Measurements from ENCODE around the gene THBS2. TPM values are rescaled to one million over a fixed set of nuclear protein-coding genes. Genes with fewer than 3 reads are reported as not detected.

Gene THBS2
- total and polyA plus RNA-seq, 4 experiments from 2014 or later, result 0.09 to 0.14 TPM; not detected in 2

DNA sequence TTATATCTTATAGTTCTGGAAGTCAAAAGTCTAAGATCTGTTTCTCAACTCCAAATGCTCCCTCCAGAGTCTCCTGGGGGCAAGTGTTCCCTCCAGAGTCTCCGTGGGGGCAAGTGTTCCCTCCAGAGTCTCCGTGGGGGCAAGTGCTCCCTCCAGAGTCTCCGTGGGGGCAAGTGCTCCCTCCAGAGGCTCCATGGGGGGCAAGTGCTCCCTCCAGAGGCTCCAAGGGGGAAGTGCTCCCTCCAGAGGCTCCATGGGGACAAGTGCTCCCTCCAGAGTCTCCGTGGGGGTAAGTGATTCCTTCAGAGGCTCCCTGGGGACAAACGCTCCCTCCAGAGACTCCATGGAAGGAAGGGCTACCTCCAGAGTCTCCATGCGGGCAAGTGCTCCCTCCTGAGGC is 34.0 kb upstream of the THBS2 start:
- ChIA-PET POLR2A (ENCODE audit: partially characterized antibody) (no interaction called here), CTCF (ENCODE audit: partially characterized antibody) (no interaction called here)
- Histone ChIP-seq H3K27me3 (ENCODE audit: insufficient read depth, low read length) (no peaks in the 10 kb centered on the region), H3K27ac (ENCODE audit: low read depth, low read length) (no peak overlapping the region), H3K9me3 (ENCODE audit: control insufficient read depth in 1 of 2, low read length in 2 of 2) (no peaks in the 10 kb centered on the region), H3K4me3 (ENCODE audit: low read length in 2 of 2) (no peak overlapping the region), H3K36me3 (ENCODE audit: insufficient read depth, low read length) (no peaks in the 10 kb centered on the region), H3K4me1 (ENCODE audit: insufficient read depth, low read length) (no peaks in the 10 kb centered on the region)
- Mint-ChIP-seq H3K4me3 (no peak overlapping the region), H3K27me3 (peaks cover 4 to 7% of the 10 kb centered on the region in 2 donors), H3K36me3 (no peaks in the 10 kb centered on the region), H3K9me3 (peaks cover 0 to 2% (median 0%) of the 10 kb centered on the region in 8 donors), H3K27ac (no peak overlapping the region), H3K4me1 (no peaks in the 10 kb centered on the region)
- DNase-seq, result no peak
- intact Hi-C loops (cut with micrococcal nuclease), result no loop called here

GRCh38 chr6:169286961-169287360 is 33.3 kb upstream of the THBS2 start:
- no peaks in the 10 kb centered on the region for H3K4me1 Mint-ChIP-seq
- peaks cover 7% of the 10 kb centered on the region in 2 donors for H3K27me3 Mint-ChIP-seq
- H3K27ac Mint-ChIP-seq, result no peak overlapping the region

DNA sequence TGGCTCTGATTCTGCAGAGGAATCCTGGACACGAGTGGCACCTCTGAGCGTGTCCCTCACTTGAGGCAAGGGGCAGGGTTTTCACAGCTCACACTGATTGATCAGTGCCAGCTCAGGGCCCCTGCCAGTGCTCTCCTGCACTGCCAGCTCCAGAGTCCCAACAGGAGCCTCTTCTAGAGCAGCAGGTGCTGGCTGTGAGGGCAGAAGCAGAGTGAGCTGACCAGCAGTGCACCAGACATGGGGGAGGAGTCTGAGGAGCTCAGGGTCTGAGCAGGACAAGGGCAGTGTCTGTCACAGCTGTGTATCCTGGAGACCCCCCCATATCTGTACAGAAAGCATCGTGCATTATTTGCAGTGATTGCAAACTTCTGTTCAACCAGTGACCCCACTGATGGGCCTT is 31.5 kb upstream of the THBS2 start:
- Mint-ChIP-seq H3K4me3 (no peak overlapping the region), H3K27ac (no peak overlapping the region), H3K36me3 (no peaks in the 10 kb centered on the region), H3K4me1 (no peaks in the 10 kb centered on the region), H3K9me3 (peaks cover 0 to 2% (median 0%) of the 10 kb centered on the region in 8 donors), H3K27me3 (peaks cover 5 to 10% of the 10 kb centered on the region in 2 donors)
- DNase-seq, result no peak
- POLR2A ChIA-PET (ENCODE audit: partially characterized antibody), result no interaction called here
- CTCF ChIA-PET (ENCODE audit: partially characterized antibody), result no interaction called here
- H3K36me3 ChIP-seq (ENCODE audit: insufficient read depth, low read length), result no peaks in the 10 kb centered on the region
- no peaks in the 10 kb centered on the region for H3K27me3 ChIP-seq (ENCODE audit: insufficient read depth, low read length)
- intact Hi-C loops (cut with micrococcal nuclease), result no loop called here
- H3K9me3 ChIP-seq (ENCODE audit: control insufficient read depth in 1 of 2, low read length in 2 of 2), result no peaks in the 10 kb centered on the region
- H3K4me3 ChIP-seq (ENCODE audit: low read length in 2 of 2), result no peak overlapping the region
- H3K27ac ChIP-seq (ENCODE audit: low read depth, low read length), result no peak overlapping the region
- no peaks in the 10 kb centered on the region for H3K4me1 ChIP-seq (ENCODE audit: insufficient read depth, low read length)

More at GRCh38 chr6:169286961-169287360, 33.3 kb upstream of the THBS2 start:
- intact Hi-C loops (cut with micrococcal nuclease), result no loop called here
- Mint-ChIP-seq H3K36me3 (no peaks in the 10 kb centered on the region), H3K9me3 (peaks cover 0 to 2% (median 0%) of the 10 kb centered on the region in 8 donors), H3K4me3 (no peak overlapping the region)
- no peaks in the 10 kb centered on the region for H3K27me3 ChIP-seq (ENCODE audit: insufficient read depth, low read length)
- no peaks in the 10 kb centered on the region for H3K4me1 ChIP-seq (ENCODE audit: insufficient read depth, low read length)
- H3K27ac ChIP-seq (ENCODE audit: low read depth, low read length), result no peak overlapping the region
- POLR2A ChIA-PET (ENCODE audit: partially characterized antibody), result no interaction called here
- H3K9me3 ChIP-seq (ENCODE audit: control insufficient read depth in 1 of 2, low read length in 2 of 2), result no peaks in the 10 kb centered on the region
- no peaks in the 10 kb centered on the region for H3K36me3 ChIP-seq (ENCODE audit: insufficient read depth, low read length)
- H3K4me3 ChIP-seq (ENCODE audit: low read length in 2 of 2), result no peak overlapping the region
- CTCF ChIA-PET (ENCODE audit: partially characterized antibody), result no interaction called here
- DNase-seq, result no peak

DNA sequence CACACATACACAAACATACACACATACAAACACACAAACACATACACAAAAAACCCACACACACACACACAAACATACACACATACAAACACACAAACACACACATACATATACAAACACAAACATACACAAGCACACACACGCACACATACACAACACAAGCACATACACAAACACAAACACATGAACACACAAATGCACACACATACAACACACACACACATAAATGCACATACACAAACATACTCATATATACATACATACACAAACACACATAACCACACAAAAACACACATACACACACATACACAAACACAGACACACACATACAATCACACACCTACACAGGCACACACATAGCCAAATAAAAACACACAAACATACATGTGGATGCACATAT is 30.3 kb upstream of the THBS2 start:
- ChIA-PET CTCF (ENCODE audit: partially characterized antibody) (no interaction called here), POLR2A (ENCODE audit: partially characterized antibody) (no interaction called here)
- Histone ChIP-seq H3K9me3 (ENCODE audit: control insufficient read depth in 1 of 2, low read length in 2 of 2) (no peaks in the 10 kb centered on the region), H3K4me1 (ENCODE audit: insufficient read depth, low read length) (no peaks in the 10 kb centered on the region), H3K27me3 (ENCODE audit: insufficient read depth, low read length) (no peaks in the 10 kb centered on the region), H3K4me3 (ENCODE audit: low read length in 2 of 2) (no peak overlapping the region), H3K36me3 (ENCODE audit: insufficient read depth, low read length) (no peaks in the 10 kb centered on the region), H3K27ac (ENCODE audit: low read depth, low read length) (no peak overlapping the region)
- intact Hi-C loops (cut with micrococcal nuclease), result no loop called here
- Mint-ChIP-seq H3K27ac (no peak overlapping the region), H3K4me3 (no peak overlapping the region), H3K36me3 (no peaks in the 10 kb centered on the region), H3K4me1 (no peaks in the 10 kb centered on the region), H3K27me3 (peaks cover 5 to 6% of the 10 kb centered on the region in 2 donors), H3K9me3 (peaks cover 0 to 2% (median 0%) of the 10 kb centered on the region in 8 donors)
- no peak for DNase-seq

DNA sequence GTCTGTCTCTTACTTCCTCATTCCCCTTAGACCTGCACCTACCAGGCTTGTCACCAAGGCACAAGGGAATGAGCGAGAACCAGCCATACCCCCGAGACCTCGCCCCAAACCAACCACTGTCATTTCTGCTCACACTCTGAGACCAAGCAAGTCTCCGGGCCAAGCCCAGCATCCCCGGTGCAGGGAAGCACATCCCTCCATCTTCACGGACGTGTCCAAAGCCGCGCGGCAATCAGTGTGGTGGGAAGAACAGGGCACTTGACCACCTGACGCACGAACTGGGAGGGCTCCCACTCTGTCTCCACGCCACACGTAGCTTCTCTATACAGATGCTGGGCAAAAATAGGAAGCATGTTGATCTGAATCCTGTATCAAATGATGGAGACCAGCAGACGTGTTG is 28.4 kb upstream of the THBS2 start:
- intact Hi-C loops (cut with micrococcal nuclease), result no loop called here
- ChIA-PET CTCF (ENCODE audit: partially characterized antibody) (no interaction called here), POLR2A (ENCODE audit: partially characterized antibody) (no interaction called here)
- DNase-seq, result no peak
- no peak overlapping the region for H3K27ac ChIP-seq (ENCODE audit: low read depth, low read length)
- peaks cover 3 to 6% of the 10 kb centered on the region in 2 donors for H3K27me3 Mint-ChIP-seq
- H3K4me3 ChIP-seq (ENCODE audit: low read length in 2 of 2), result no peak overlapping the region
- H3K4me1 Mint-ChIP-seq, result no peaks in the 10 kb centered on the region
- no peak overlapping the region for H3K4me3 Mint-ChIP-seq
- H3K9me3 Mint-ChIP-seq, result peaks cover 0 to 2% (median 0%) of the 10 kb centered on the region in 8 donors
- no peaks in the 10 kb centered on the region for H3K36me3 ChIP-seq (ENCODE audit: insufficient read depth, low read length)
- H3K4me1 ChIP-seq (ENCODE audit: insufficient read depth, low read length), result no peaks in the 10 kb centered on the region
- H3K36me3 Mint-ChIP-seq, result no peaks in the 10 kb centered on the region
- no peaks in the 10 kb centered on the region for H3K9me3 ChIP-seq (ENCODE audit: control insufficient read depth in 1 of 2, low read length in 2 of 2)
- no peak overlapping the region for H3K27ac Mint-ChIP-seq
- no peaks in the 10 kb centered on the region for H3K27me3 ChIP-seq (ENCODE audit: insufficient read depth, low read length)

DNA sequence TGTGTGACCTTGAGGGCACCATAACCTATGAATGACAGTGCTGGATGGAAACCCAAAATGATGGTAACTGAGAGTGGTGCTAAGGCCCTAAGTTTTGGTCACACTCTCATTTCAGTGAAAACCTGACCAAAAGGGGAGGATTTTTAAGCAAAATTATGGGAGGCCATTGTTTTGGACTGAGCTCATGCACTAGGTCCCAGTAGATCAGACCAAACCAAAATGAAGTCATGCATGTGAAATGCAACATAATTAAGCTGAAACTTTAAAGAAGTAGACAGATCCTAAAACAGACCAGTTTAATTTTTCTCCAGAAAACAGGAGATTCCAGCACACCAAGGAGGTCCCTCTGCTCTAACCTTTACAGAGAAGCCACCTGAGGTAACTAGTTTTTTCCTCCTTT is 24.0 kb upstream of the THBS2 start:
- Histone ChIP-seq H3K27ac (ENCODE audit: low read depth, low read length) (no peak overlapping the region), H3K9me3 (ENCODE audit: control insufficient read depth in 1 of 2, low read length in 2 of 2) (no peaks in the 10 kb centered on the region), H3K27me3 (ENCODE audit: insufficient read depth, low read length) (no peaks in the 10 kb centered on the region), H3K4me3 (ENCODE audit: low read length in 2 of 2) (no peak overlapping the region), H3K36me3 (ENCODE audit: insufficient read depth, low read length) (no peaks in the 10 kb centered on the region), H3K4me1 (ENCODE audit: insufficient read depth, low read length) (no peaks in the 10 kb centered on the region)
- CTCF ChIA-PET (ENCODE audit: partially characterized antibody), result no interaction called here
- no peak overlapping the region for H3K4me3 Mint-ChIP-seq
- H3K27ac Mint-ChIP-seq, result no peak overlapping the region
- H3K9me3 Mint-ChIP-seq, result peaks cover 0 to 2% (median 0%) of the 10 kb centered on the region in 8 donors
- intact Hi-C loops (cut with micrococcal nuclease), result no loop called here
- POLR2A ChIA-PET (ENCODE audit: partially characterized antibody), result no interaction called here
- H3K27me3 Mint-ChIP-seq, result peaks cover 0 to 6% of the 10 kb centered on the region in 2 donors
- H3K4me1 Mint-ChIP-seq, result no peaks in the 10 kb centered on the region
- H3K36me3 Mint-ChIP-seq, result no peaks in the 10 kb centered on the region
- DNase-seq, result no peak

GRCh38 chr6:169274781-169275180 is 21.1 kb upstream of the THBS2 start:
- no peaks in the 10 kb centered on the region for H3K4me1 ChIP-seq (ENCODE audit: insufficient read depth, low read length)
- no peaks in the 10 kb centered on the region for H3K36me3 ChIP-seq (ENCODE audit: insufficient read depth, low read length)
- Mint-ChIP-seq H3K4me1 (no peaks in the 10 kb centered on the region), H3K27ac (no peak overlapping the region), H3K27me3 (no peaks in the 10 kb centered on the region), H3K4me3 (no peak overlapping the region), H3K9me3 (peaks cover 0 to 2% (median 0%) of the 10 kb centered on the region in 8 donors), H3K36me3 (no peaks in the 10 kb centered on the region)
- ChIA-PET CTCF (ENCODE audit: partially characterized antibody) (interaction anchor here (0.8 kb wide), 1 partner anchor 35 kb away, joined by 3 read pairs; no protein-coding TSS in a partner anchor), POLR2A (ENCODE audit: partially characterized antibody) (no interaction called here)
- H3K27me3 ChIP-seq (ENCODE audit: insufficient read depth, low read length), result no peaks in the 10 kb centered on the region
- intact Hi-C loops (cut with micrococcal nuclease), result no loop called here
- H3K9me3 ChIP-seq (ENCODE audit: control insufficient read depth in 1 of 2, low read length in 2 of 2), result no peaks in the 10 kb centered on the region
- H3K27ac ChIP-seq (ENCODE audit: low read depth, low read length), result no peak overlapping the region
- DNase-seq, result no peak
- H3K4me3 ChIP-seq (ENCODE audit: low read length in 2 of 2), result no peak overlapping the region

DNA sequence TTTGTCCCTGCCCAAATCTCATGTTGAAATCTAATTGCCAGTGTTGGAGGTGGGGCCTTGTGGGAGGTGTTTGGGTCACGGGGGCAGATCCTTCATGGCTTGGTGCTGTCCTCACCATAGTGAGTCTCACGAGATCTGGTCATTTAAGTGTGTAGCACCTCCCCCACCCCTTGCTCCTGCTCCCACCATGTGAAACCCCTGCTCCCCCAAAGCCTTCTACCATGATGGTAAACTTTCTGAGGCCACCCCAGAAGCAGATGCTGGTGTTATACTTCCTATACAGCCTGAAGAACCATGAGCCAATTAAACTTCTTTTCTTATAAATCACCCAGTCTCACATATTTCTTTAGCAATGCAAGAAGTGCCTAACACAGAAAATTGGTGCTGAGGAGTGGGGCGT is 19.9 kb upstream of the THBS2 start:
- ChIA-PET POLR2A (ENCODE audit: partially characterized antibody) (no interaction called here), CTCF (ENCODE audit: partially characterized antibody) (no interaction called here)
- Histone ChIP-seq H3K4me1 (ENCODE audit: insufficient read depth, low read length) (no peaks in the 10 kb centered on the region), H3K36me3 (ENCODE audit: insufficient read depth, low read length) (no peaks in the 10 kb centered on the region), H3K9me3 (ENCODE audit: control insufficient read depth in 1 of 2, low read length in 2 of 2) (no peaks in the 10 kb centered on the region), H3K4me3 (ENCODE audit: low read length in 2 of 2) (no peak overlapping the region), H3K27ac (ENCODE audit: low read depth, low read length) (no peak overlapping the region), H3K27me3 (ENCODE audit: insufficient read depth, low read length) (no peaks in the 10 kb centered on the region)
- DNase-seq, result no peak
- Mint-ChIP-seq H3K36me3 (no peaks in the 10 kb centered on the region), H3K27me3 (no peaks in the 10 kb centered on the region), H3K9me3 (peaks cover 0 to 2% (median 0%) of the 10 kb centered on the region in 8 donors), H3K4me3 (no peak overlapping the region), H3K4me1 (no peaks in the 10 kb centered on the region), H3K27ac (no peak overlapping the region)
- intact Hi-C loops (cut with micrococcal nuclease), result no loop called here
